HAP-1 (cell line): ENCODE results near the gene TJP2.

Experiments used
- DNase-seq, 2 experiments: peaks; one replicate each; pipeline ENCODE4 v3.0.0-alpha.2; 2016 to 2020; ENCODE audit warnings: low spot score in 2 of 2
- H3K27me3 ChIP-seq: fragments of 250-450 bp; sonication (Bioruptor Pico); 2 replicates; pipeline ENCODE4 v1.5.1; 2020; ENCODE audit warnings: low read depth, mild to moderate bottlenecking, moderate library complexity
- H3K36me3 ChIP-seq: fragments of 250-450 bp; sonication (Bioruptor Pico); replicated peaks from 2 replicates; pipeline ENCODE4 v1.5.1; 2020; ENCODE audit warnings: mild to moderate bottlenecking
- H3K4me1 ChIP-seq: fragments of 250-450 bp; sonication (Bioruptor Pico); 2 replicates; pipeline ENCODE4 v1.5.1; 2020; ENCODE audit warnings: mild to moderate bottlenecking
- H3K4me3 ChIP-seq: fragments of 250-450 bp; sonication (Bioruptor Pico); 2 replicates; pipeline ENCODE4 v1.5.1; 2020; ENCODE audit warnings: mild to moderate bottlenecking, moderate library complexity
- H3K9me3 ChIP-seq: fragments of 250-450 bp; sonication (Bioruptor Pico); 2 replicates; pipeline ENCODE4 v1.5.1; 2020; ENCODE audit warnings: mild to moderate bottlenecking, moderate library complexity
- in situ Hi-C: fragments of 300-500 bp; cut with MboI; formaldehyde crosslinking; loops from 3 replicates; pipeline ENCODE4 v1.14.3; 2020; ENCODE audit warnings: low sequenced_read_pairs, inconsistent platforms, mixed read lengths

The TJP2 gene

GRCh38 chr9:69206047-69206446, 32.0 kb downstream of the TJP2 start:
- in situ Hi-C loops, result no loop called here
- no peaks in the 10 kb centered on the region for H3K27me3 ChIP-seq
- no peaks in the 10 kb centered on the region for H3K36me3 ChIP-seq
- DNase-seq, result no peak
- H3K4me3 ChIP-seq, result no peak overlapping the region
- H3K9me3 ChIP-seq, result no peaks in the 10 kb centered on the region
- peaks cover 4% of the 10 kb centered on the region for H3K4me1 ChIP-seq

GRCh38 chr9:69207503-69207902, 33.4 kb downstream of the TJP2 start:
- no peaks in the 10 kb centered on the region for H3K27me3 ChIP-seq
- no peak overlapping the region for H3K4me3 ChIP-seq
- in situ Hi-C loops, result no loop called here
- H3K4me1 ChIP-seq, result peaks cover 16% of the 10 kb centered on the region
- H3K36me3 ChIP-seq, result no peaks in the 10 kb centered on the region
- DNase-seq, result peak in 1 of 2 experiments; percentile 15
- no peaks in the 10 kb centered on the region for H3K9me3 ChIP-seq

GRCh38 chr9:69211424-69212036, 37.5 kb downstream of the TJP2 start:
- H3K4me3 ChIP-seq, result no peak overlapping the region
- H3K36me3 ChIP-seq, result no peaks in the 10 kb centered on the region
- in situ Hi-C loops, result no loop called here
- no peak for DNase-seq
- H3K4me1 ChIP-seq, result peaks cover 18% of the 10 kb centered on the region
- H3K9me3 ChIP-seq, result no peaks in the 10 kb centered on the region
- no peaks in the 10 kb centered on the region for H3K27me3 ChIP-seq

- H3K9me3 ChIP-seq, result no peaks in the 10 kb centered on the region
- H3K4me1 ChIP-seq, result peaks cover 18% of the 10 kb centered on the region
- H3K27me3 ChIP-seq, result no peaks in the 10 kb centered on the region
- no peak for DNase-seq
- in situ Hi-C loops, result no loop called here
- H3K4me3 ChIP-seq, result no peak overlapping the region
- no peaks in the 10 kb centered on the region for H3K36me3 ChIP-seq
Measured at GRCh38 chr9:69213647-69214046, 39.6 kb downstream of the TJP2 start.

GRCh38 chr9:69214939-69215338, 40.9 kb downstream of the TJP2 start:
- Histone ChIP-seq H3K27me3 (no peaks in the 10 kb centered on the region), H3K4me1 (peaks cover 18% of the 10 kb centered on the region), H3K4me3 (no peak overlapping the region), H3K9me3 (no peaks in the 10 kb centered on the region), H3K36me3 (no peaks in the 10 kb centered on the region)
- in situ Hi-C loops, result no loop called here
- no peak for DNase-seq

- DNase-seq, result peak in 1 of 2 experiments; percentile 43
- Histone ChIP-seq H3K4me1 (peaks cover 18% of the 10 kb centered on the region), H3K9me3 (no peaks in the 10 kb centered on the region), H3K4me3 (no peak overlapping the region), H3K36me3 (no peaks in the 10 kb centered on the region), H3K27me3 (no peaks in the 10 kb centered on the region)
- in situ Hi-C loops, result no loop called here
Measured at GRCh38 chr9:69215774-69216485, 41.9 kb downstream of the TJP2 start.

GRCh38 chr9:69218166-69218565, 44.1 kb downstream of the TJP2 start:
- no peak overlapping the region for H3K4me3 ChIP-seq
- no peaks in the 10 kb centered on the region for H3K36me3 ChIP-seq
- in situ Hi-C loops, result no loop called here
- no peak for DNase-seq
- H3K4me1 ChIP-seq, result peaks cover 5% of the 10 kb centered on the region
- no peaks in the 10 kb centered on the region for H3K9me3 ChIP-seq
- H3K27me3 ChIP-seq, result no peaks in the 10 kb centered on the region

- peaks cover under 1% of the 10 kb centered on the region; the same call in 1 of the 2 replicates for H3K4me1 ChIP-seq
- H3K4me3 ChIP-seq, result no peak overlapping the region
- in situ Hi-C loops, result no loop called here
- DNase-seq, result no peak
- no peaks in the 10 kb centered on the region for H3K27me3 ChIP-seq
- peaks cover 8% of the 10 kb centered on the region for H3K36me3 ChIP-seq
- H3K9me3 ChIP-seq, result no peaks in the 10 kb centered on the region
Measured at GRCh38 chr9:69221036-69221435, 47.0 kb downstream of the TJP2 start.

GRCh38 chr9:69222970-69223369, 48.9 kb downstream of the TJP2 start:
- in situ Hi-C loops, result no loop called here
- H3K27me3 ChIP-seq, result no peaks in the 10 kb centered on the region

GRCh38 chr9:69223605-69224004, 49.5 kb downstream of the TJP2 start:
- in situ Hi-C loops, result no loop called here
- peaks cover 15% of the 10 kb centered on the region for H3K36me3 ChIP-seq

More at GRCh38 chr9:69222970-69223369, 48.9 kb downstream of the TJP2 start:
- Histone ChIP-seq H3K9me3 (no peaks in the 10 kb centered on the region), H3K4me1 (no peaks in the 10 kb centered on the region), H3K4me3 (no peak overlapping the region), H3K36me3 (peaks cover 10% of the 10 kb centered on the region)
- no peak for DNase-seq

GRCh38 chr9:69229367-69229766, 55.3 kb downstream of the TJP2 start:
- in situ Hi-C loops, result no loop called here
- H3K9me3 ChIP-seq, result no peaks in the 10 kb centered on the region
- no peaks in the 10 kb centered on the region for H3K27me3 ChIP-seq
- peaks cover 9% of the 10 kb centered on the region for H3K4me1 ChIP-seq
- DNase-seq, result no peak
- no peak overlapping the region for H3K4me3 ChIP-seq
- peaks cover 15% of the 10 kb centered on the region for H3K36me3 ChIP-seq

More at GRCh38 chr9:69223605-69224004, 49.5 kb downstream of the TJP2 start:
- Histone ChIP-seq H3K9me3 (no peaks in the 10 kb centered on the region), H3K27me3 (no peaks in the 10 kb centered on the region), H3K4me1 (no peaks in the 10 kb centered on the region), H3K4me3 (no peak overlapping the region)
- DNase-seq, result peak; percentile 66 to 72

GRCh38 chr9:69232135-69232534, 58.1 kb downstream of the TJP2 start:
- Histone ChIP-seq H3K4me1 (peaks cover 9% of the 10 kb centered on the region), H3K4me3 (no peak overlapping the region), H3K9me3 (no peaks in the 10 kb centered on the region), H3K27me3 (no peaks in the 10 kb centered on the region), H3K36me3 (peaks cover 16% of the 10 kb centered on the region)
- DNase-seq, result no peak
- in situ Hi-C loops, result no loop called here

- Histone ChIP-seq H3K4me3 (no peak overlapping the region), H3K27me3 (no peaks in the 10 kb centered on the region), H3K4me1 (peaks cover 9% of the 10 kb centered on the region), H3K36me3 (peaks cover 9% of the 10 kb centered on the region), H3K9me3 (no peaks in the 10 kb centered on the region)
- in situ Hi-C loops, result no loop called here
- DNase-seq, result no peak
Measured at GRCh38 chr9:69234683-69235082, 60.6 kb downstream of the TJP2 start.

- Histone ChIP-seq H3K9me3 (no peaks in the 10 kb centered on the region), H3K36me3 (peaks cover 16% of the 10 kb centered on the region), H3K27me3 (no peaks in the 10 kb centered on the region), H3K4me1 (peaks cover 9% of the 10 kb centered on the region), H3K4me3 (no peak overlapping the region)
- no peak for DNase-seq
- in situ Hi-C loops, result no loop called here
Measured at GRCh38 chr9:69236188-69236587, 62.1 kb downstream of the TJP2 start.
